GM23338 (cell line): ENCODE data around the gene ABCC10. TPM values are rescaled to one million over a fixed set of nuclear protein-coding genes. Genes with fewer than 3 reads are reported as not detected.
A peak's percentile ranks its signal among the peaks of the same experiment; 100 is the strongest.

ENCODE experiments used
- ATAC-seq: fragments of 200-7000 bp; cut with Tn5 transposase; 3 replicates; pipeline ENCODE4 v1.9.1; 2020
- DNase-seq: peaks from one replicate; pipeline ENCODE4 v3.0.0-alpha.2; 2015; ENCODE audit warnings: low spot score
- H2AFZ ChIP-seq: fragments of 200-600 bp; sonication (generic); 2 replicates; pipeline ENCODE4 v1.8.0; 2016; ENCODE audit warnings: antibody characterized with exemption, mild to moderate bottlenecking, moderate library complexity
- H3F3A ChIP-seq: fragments of 200-600 bp; sonication (generic); replicated peaks from 2 replicates; pipeline ENCODE4 v1.8.0; 2017; ENCODE audit warnings: antibody characterized with exemption, mixed run types, low read depth
- H3K27ac ChIP-seq: fragments of 200-600 bp; sonication (generic); 2 replicates; pipeline ENCODE4 v1.6.1; 2016; ENCODE audit warnings: low read depth
- H3K27me3 ChIP-seq: fragments of 200-600 bp; sonication (generic); 2 replicates; pipeline ENCODE4 v1.8.0; 2016; ENCODE audit warnings: mild to moderate bottlenecking, mixed run types, moderate library complexity; ENCODE audit not compliant: insufficient read depth
- H3K36me3 ChIP-seq: fragments of 200-600 bp; sonication (generic); 2 replicates; pipeline ENCODE4 v1.8.0; 2016; ENCODE audit warnings: mild to moderate bottlenecking; ENCODE audit not compliant: insufficient read depth
- H3K4me1 ChIP-seq: fragments of 200-600 bp; sonication (generic); 2 replicates; pipeline ENCODE4 v1.8.0; 2016; ENCODE audit warnings: mild to moderate bottlenecking, moderate library complexity; ENCODE audit not compliant: insufficient read depth
- H3K4me2 ChIP-seq: fragments of 200-600 bp; sonication (generic); 2 replicates; pipeline ENCODE4 v1.7.1; 2017; ENCODE audit warnings: mixed run types
- H3K4me3 ChIP-seq: fragments of 200-600 bp; sonication (generic); 2 replicates; pipeline ENCODE4 v1.6.1; 2016; ENCODE audit warnings: mixed run types
- H3K79me2 ChIP-seq: fragments of 200-600 bp; sonication (generic); replicated peaks from 2 replicates; pipeline ENCODE4 v1.8.0; 2017; ENCODE audit warnings: mild to moderate bottlenecking; ENCODE audit not compliant: insufficient read depth
- H3K9me2 ChIP-seq: fragments of 200-600 bp; sonication (generic); 2 replicates; pipeline ENCODE4 v1.8.0; 2017; ENCODE audit not compliant: insufficient read depth
- H4K20me1 ChIP-seq: fragments of 200-600 bp; sonication (generic); replicated peaks from 2 replicates; pipeline ENCODE4 v1.8.0; 2017; ENCODE audit warnings: mild to moderate bottlenecking; ENCODE audit not compliant: insufficient read depth
- H3K27ac Mint-ChIP-seq: 2 replicates; pipeline ENCODE4 v1.8.0; 2020; ENCODE audit warnings: inconsistent platforms, mild to moderate bottlenecking, moderate library complexity, mixed read lengths
- H3K27me3 Mint-ChIP-seq: 3 replicates; pipeline ENCODE4 v1.8.0; 2022; ENCODE audit warnings: low read depth, mild to moderate bottlenecking, moderate library complexity, mixed read lengths, inconsistent platforms; ENCODE audit not compliant: insufficient read depth, poor library complexity
- H3K36me3 Mint-ChIP-seq: 3 replicates; pipeline ENCODE4 v1.8.0; 2021; ENCODE audit warnings: low read depth, mild to moderate bottlenecking, inconsistent platforms, moderate library complexity, mixed read lengths
- H3K4me1 Mint-ChIP-seq: 3 replicates; pipeline ENCODE4 v1.8.0; 2020; ENCODE audit warnings: mild to moderate bottlenecking, inconsistent platforms, mixed read lengths
- H3K4me3 Mint-ChIP-seq: 3 replicates; pipeline ENCODE4 v1.8.0; 2021; ENCODE audit warnings: moderate library complexity, mild to moderate bottlenecking, inconsistent platforms, mixed read lengths
- H3K9me3 Mint-ChIP-seq: 3 replicates; pipeline ENCODE4 v1.8.0; 2020; ENCODE audit warnings: moderate library complexity, mild to moderate bottlenecking, inconsistent platforms, mixed read lengths
- CREB1 ChIP-seq: fragments of 250-450 bp; sonication (Bioruptor Pico); IDR thresholded peaks from 2 replicates; pipeline ENCODE4 v1.5.0; 2020; ENCODE audit warnings: low read depth, mild to moderate bottlenecking, moderate library complexity
- EZH2 ChIP-seq: fragments of 200-600 bp; sonication (generic); IDR thresholded peaks from one replicate; pipeline ENCODE4 v1.8.0; 2017; ENCODE audit warnings: antibody characterized with exemption, mild to moderate bottlenecking, low read depth; ENCODE audit not compliant: unreplicated experiment
- EZH2phosphoT487 ChIP-seq: fragments of 200-600 bp; sonication (generic); IDR thresholded peaks from one replicate; pipeline ENCODE4 v1.8.1; 2018; ENCODE audit warnings: antibody characterized with exemption; ENCODE audit not compliant: unreplicated experiment
- JUNB ChIP-seq: IDR thresholded peaks from one replicate; pipeline ENCODE4 v1.6.1; 2016; ENCODE audit warnings: antibody characterized with exemption; ENCODE audit not compliant: unreplicated experiment
- STAT1 ChIP-seq: IDR thresholded peaks from one replicate; pipeline ENCODE4 v1.6.1; 2016; ENCODE audit warnings: antibody characterized with exemption; ENCODE audit not compliant: unreplicated experiment
- ZNF331 ChIP-seq: fragments of 250-450 bp; sonication (Bioruptor Pico); IDR thresholded peaks from 2 replicates; pipeline ENCODE4 v1.5.0; 2020; ENCODE audit warnings: low read depth, mild to moderate bottlenecking, moderate library complexity
- ZNF462 ChIP-seq: fragments of 250-450 bp; sonication (Bioruptor Pico); IDR thresholded peaks from 2 replicates; pipeline ENCODE4 v1.5.0; 2020; ENCODE audit warnings: mild to moderate bottlenecking, moderate library complexity
- polyA plus RNA-seq: library from polyadenylated mRNA; unstranded; fragments of >200 nt; fragmentation: Nextera tagmentation; extraction: Ambion mirVana; gene quantifications from 2 replicates; pipeline ENCODE4 v1.2.1, GENCODE V29; 2016
- total RNA-seq: library from RNA; depleted of rRNA; stranded (reverse); fragments of >200 nt; shearing (Covaris generic); gene quantifications from 2 replicates; pipeline ENCODE4 v1.2.3, GENCODE V29; 2014
- TF ChIP-seq, protein P1 (sequence below): IDR thresholded peaks from 2 replicates; pipeline ENCODE4 v1.6.1; 2016; ENCODE audit warnings: antibody characterized with exemption
- TF ChIP-seq, protein P2 (sequence below), 2 experiments: fragments of 200-600 bp in 1 of 2; sonication (generic) in 1 of 2; conservative IDR thresholded peaks; 2 replicates each; pipeline versions ENCODE4 v1.5.1 to v1.6.1; 2016 to 2017; ENCODE audit warnings: antibody characterized with exemption in 2 of 2, low read depth in 2 of 2, mild to moderate bottlenecking in 2 of 2, moderate library complexity in 1 of 2

ABCC10 gene
- total and polyA plus RNA-seq, 2 experiments from 2014 or later = 16.9 to 17.5 TPM

DNA sequence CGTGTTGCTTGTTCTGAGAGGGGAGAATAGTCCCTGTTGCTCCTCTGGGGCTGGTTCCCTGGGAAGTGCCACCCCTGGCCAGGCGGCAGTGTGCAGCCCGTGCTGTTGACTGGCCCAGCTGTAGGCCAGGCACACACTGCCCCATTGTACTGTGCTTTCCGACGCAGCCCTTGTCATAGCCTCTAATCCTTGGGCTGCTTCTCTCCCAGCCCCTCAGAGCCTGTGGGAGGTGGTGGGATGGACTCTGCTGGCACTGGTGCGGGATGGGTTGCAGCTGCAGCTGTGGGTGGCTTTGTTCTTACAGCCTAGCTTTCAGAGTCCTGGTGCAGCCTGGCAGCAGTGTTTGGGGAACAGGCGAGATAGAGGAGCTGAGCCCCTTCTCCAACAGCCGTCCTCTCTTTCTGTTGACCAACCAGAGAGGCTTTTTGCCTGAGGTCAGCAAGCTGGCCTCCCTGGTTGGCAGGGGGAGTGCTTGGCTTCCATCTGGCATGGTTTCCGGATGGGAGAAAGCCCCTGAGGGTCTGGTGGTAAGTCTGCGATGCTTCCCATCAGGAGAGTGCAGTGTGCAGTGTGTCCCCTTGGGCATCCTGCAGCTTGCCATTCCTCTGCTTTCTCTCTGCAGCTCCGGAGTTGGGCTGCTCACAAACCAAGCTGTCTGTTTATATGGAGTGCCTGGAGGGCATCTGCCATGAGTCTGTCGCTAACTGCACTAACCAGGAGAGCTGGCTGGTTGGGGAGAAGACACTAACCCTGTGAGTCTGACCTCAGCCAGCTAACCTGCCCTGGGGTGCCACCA lies 62.1 kb downstream of the ABCC10 start:
- H3K27ac ChIP-seq = no peak overlapping the region
- no peaks in the 10 kb centered on the region for H3K27me3 ChIP-seq
- H3K4me1 Mint-ChIP-seq = peaks cover 24% of the 10 kb centered on the region
- H3K4me3 Mint-ChIP-seq = no peak overlapping the region
- peaks cover 7% of the 10 kb centered on the region; the same call in 2 of the 3 replicates for H3K36me3 Mint-ChIP-seq
- ATAC-seq (no peak), DNase-seq (no peak)
- H4K20me1 ChIP-seq = peaks cover 41% of the 10 kb centered on the region
- peak overlapping the region; percentile 61 for H3K27ac Mint-ChIP-seq
- peaks cover 7% of the 10 kb centered on the region for H3K27me3 Mint-ChIP-seq
- no peaks in the 10 kb centered on the region for H3K9me2 ChIP-seq
- TF ChIP-seq JUNB (no peak), CREB1 (no peak), ZNF462 (CRISPR knock-in tag) (no peak)
- H3K79me2 ChIP-seq = peaks cover 71% of the 10 kb centered on the region
- H3K4me1 ChIP-seq = peaks cover 7% of the 10 kb centered on the region
- no peak overlapping the region for H2AFZ ChIP-seq
- no peaks in the 10 kb centered on the region for H3K36me3 ChIP-seq
- no peak overlapping the region for H3K4me3 ChIP-seq
- no peak overlapping the region for H3K4me2 ChIP-seq
- no peaks in the 10 kb centered on the region for H3K9me3 Mint-ChIP-seq
- no peaks in the 10 kb centered on the region for H3F3A ChIP-seq

DNA sequence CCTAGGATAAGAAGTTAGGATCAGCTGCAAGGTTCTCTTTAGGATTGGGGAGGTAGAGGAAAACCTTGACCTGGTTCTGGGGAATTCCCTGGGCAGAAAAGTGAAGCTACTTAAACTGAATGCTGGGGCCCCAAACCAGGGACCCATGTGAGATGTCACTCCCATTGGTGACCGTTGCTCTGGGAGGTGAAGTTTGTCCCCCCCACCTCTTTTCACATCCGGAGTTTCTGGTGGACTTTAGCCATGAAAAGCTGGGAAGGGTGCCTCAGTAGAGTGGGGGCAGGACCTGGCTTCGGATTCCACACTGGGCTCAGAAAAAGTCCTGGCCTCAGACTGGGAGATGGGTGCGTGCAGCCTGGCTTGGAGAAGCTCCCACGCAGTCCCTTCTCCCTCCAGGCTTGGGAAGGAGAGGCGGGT lies 63.2 kb downstream of the ABCC10 start:
- peaks cover 61% of the 10 kb centered on the region for H3K79me2 ChIP-seq
- no peaks in the 10 kb centered on the region for H3K36me3 ChIP-seq
- H3F3A ChIP-seq = no peaks in the 10 kb centered on the region
- DNase-seq = no peak
- H3K27me3 Mint-ChIP-seq = peaks cover 10% of the 10 kb centered on the region
- H4K20me1 ChIP-seq = peaks cover 35% of the 10 kb centered on the region
- H3K4me2 ChIP-seq = no peak overlapping the region
- H3K27me3 ChIP-seq = no peaks in the 10 kb centered on the region
- peaks cover 30% of the 10 kb centered on the region for H3K4me1 Mint-ChIP-seq
- ATAC-seq = no peak
- no peaks in the 10 kb centered on the region for H3K9me3 Mint-ChIP-seq
- no peak overlapping the region for H2AFZ ChIP-seq
- TF ChIP-seq ZNF331 (CRISPR knock-in tag) = no peak
- no peak for TF ChIP-seq JUNB
- TF ChIP-seq, protein P1, sequence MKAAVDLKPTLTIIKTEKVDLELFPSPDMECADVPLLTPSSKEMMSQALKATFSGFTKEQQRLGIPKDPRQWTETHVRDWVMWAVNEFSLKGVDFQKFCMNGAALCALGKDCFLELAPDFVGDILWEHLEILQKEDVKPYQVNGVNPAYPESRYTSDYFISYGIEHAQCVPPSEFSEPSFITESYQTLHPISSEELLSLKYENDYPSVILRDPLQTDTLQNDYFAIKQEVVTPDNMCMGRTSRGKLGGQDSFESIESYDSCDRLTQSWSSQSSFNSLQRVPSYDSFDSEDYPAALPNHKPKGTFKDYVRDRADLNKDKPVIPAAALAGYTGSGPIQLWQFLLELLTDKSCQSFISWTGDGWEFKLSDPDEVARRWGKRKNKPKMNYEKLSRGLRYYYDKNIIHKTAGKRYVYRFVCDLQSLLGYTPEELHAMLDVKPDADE = no peak
- TF ChIP-seq EZH2 = no peak
- no peak for TF ChIP-seq STAT1
- no peak for TF ChIP-seq EZH2phosphoT487
- TF ChIP-seq, protein P2, sequence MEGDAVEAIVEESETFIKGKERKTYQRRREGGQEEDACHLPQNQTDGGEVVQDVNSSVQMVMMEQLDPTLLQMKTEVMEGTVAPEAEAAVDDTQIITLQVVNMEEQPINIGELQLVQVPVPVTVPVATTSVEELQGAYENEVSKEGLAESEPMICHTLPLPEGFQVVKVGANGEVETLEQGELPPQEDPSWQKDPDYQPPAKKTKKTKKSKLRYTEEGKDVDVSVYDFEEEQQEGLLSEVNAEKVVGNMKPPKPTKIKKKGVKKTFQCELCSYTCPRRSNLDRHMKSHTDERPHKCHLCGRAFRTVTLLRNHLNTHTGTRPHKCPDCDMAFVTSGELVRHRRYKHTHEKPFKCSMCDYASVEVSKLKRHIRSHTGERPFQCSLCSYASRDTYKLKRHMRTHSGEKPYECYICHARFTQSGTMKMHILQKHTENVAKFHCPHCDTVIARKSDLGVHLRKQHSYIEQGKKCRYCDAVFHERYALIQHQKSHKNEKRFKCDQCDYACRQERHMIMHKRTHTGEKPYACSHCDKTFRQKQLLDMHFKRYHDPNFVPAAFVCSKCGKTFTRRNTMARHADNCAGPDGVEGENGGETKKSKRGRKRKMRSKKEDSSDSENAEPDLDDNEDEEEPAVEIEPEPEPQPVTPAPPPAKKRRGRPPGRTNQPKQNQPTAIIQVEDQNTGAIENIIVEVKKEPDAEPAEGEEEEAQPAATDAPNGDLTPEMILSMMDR (conservative IDR thresholded peaks at IDR 0.05; ENCODE audit: low read depth in 2 of 2) = no peak
- TF ChIP-seq CREB1 = no peak
- no peak overlapping the region for H3K4me3 Mint-ChIP-seq
- H3K27ac ChIP-seq = no peak overlapping the region
- H3K9me2 ChIP-seq = no peaks in the 10 kb centered on the region
- H3K36me3 Mint-ChIP-seq = peaks cover 7% of the 10 kb centered on the region; the same call in 2 of the 3 replicates
- no peak overlapping the region for H3K27ac Mint-ChIP-seq
- H3K4me1 ChIP-seq = peaks cover 8% of the 10 kb centered on the region
- H3K4me3 ChIP-seq = no peak overlapping the region
